G401.6 (cell line): ENCODE measurements around the gene SH3TC1.

Experiments used
- FAIRE-seq: peaks from 2 replicates; lab custom pipeline; 2012; peaks lifted over from hg19 to GRCh38; lab: Jason Lieb, UNC

SH3TC1 gene

GRCh38 chr4:8231551-8232049 lies 32.5 kb downstream of the SH3TC1 start:
- FAIRE-seq: no peak

- FAIRE-seq: no peak
These were observed 33.7 kb downstream of the SH3TC1 start for GRCh38 chr4:8232748-8233147.

- FAIRE-seq: no peak
These were observed 34.8 kb downstream of the SH3TC1 start for GRCh38 chr4:8233672-8234484.

- no peak for FAIRE-seq
These were observed 35.6 kb downstream of the SH3TC1 start for GRCh38 chr4:8234715-8235114.

- FAIRE-seq: no peak
These were observed 36.1 kb downstream of the SH3TC1 start for GRCh38 chr4:8235224-8235623.

- no peak for FAIRE-seq
These were observed 36.6 kb downstream of the SH3TC1 start for GRCh38 chr4:8235686-8236085.

GRCh38 chr4:8236106-8236919 lies 37.2 kb downstream of the SH3TC1 start:
- FAIRE-seq: no peak

- no peak for FAIRE-seq
These were observed 37.8 kb downstream of the SH3TC1 start for GRCh38 chr4:8236920-8237195.

GRCh38 chr4:8237256-8237989 lies 38.3 kb downstream of the SH3TC1 start:
- FAIRE-seq: no peak

- FAIRE-seq: no peak
These were observed 39.0 kb downstream of the SH3TC1 start for GRCh38 chr4:8238036-8238511.

- no peak for FAIRE-seq
These were observed 39.5 kb downstream of the SH3TC1 start for GRCh38 chr4:8238515-8239053.

- no peak for FAIRE-seq
These were observed 40.1 kb downstream of the SH3TC1 start for GRCh38 chr4:8239226-8239625.

- no peak for FAIRE-seq
These were observed 40.6 kb downstream of the SH3TC1 start for GRCh38 chr4:8239661-8240060.

- FAIRE-seq: no peak
These were observed 41.3 kb downstream of the SH3TC1 start for GRCh38 chr4:8240211-8241041.

- FAIRE-seq: no peak
These were observed 42.2 kb downstream of the SH3TC1 start for GRCh38 chr4:8241211-8241779.

- no peak for FAIRE-seq
These were observed 43.0 kb downstream of the SH3TC1 start for GRCh38 chr4:8241895-8242696.

GRCh38 chr4:8242782-8243560 lies 43.9 kb downstream of the SH3TC1 start:
- FAIRE-seq: no peak

GRCh38 chr4:8244001-8244757 lies 45.1 kb downstream of the SH3TC1 start:
- FAIRE-seq: no peak
